ENCODE results near the gene SHISAL1.

Gene SHISAL1

DNA sequence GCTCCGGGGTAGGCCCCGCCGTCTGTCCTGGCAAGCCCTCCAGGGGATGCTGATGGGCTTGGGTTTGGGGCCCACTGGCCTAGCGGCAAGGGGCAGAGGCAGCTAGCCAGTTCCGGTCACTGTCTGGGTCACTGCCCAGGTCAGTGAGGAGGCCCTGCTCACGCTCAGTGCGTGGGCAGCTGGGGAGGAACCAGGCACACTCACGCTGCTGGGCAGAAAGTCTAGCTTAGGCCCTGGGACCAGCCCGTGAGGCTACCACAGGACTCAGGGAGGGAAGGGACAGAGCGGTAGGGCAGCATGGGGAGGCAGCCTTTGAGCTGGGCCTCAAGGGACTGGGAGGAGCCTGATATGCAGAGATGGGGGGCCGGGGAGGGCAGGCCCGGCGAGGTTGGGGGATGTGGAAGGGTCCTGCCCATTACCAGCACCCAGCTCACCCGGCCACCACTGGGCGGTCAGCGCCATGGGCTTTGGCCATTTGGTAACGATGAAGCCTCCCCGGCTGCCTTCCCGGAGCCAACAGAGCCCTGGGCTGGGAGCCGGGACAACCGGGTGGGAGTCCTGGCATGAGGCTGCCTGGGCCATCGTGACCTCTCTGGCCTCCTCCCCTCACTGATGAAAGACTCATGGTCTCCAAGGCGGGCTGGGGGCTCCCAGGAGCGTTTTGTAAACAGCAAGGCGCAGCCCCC lies 14.2 kb downstream of the SHISAL1 start:
- DNase-seq, result no peak

DNA sequence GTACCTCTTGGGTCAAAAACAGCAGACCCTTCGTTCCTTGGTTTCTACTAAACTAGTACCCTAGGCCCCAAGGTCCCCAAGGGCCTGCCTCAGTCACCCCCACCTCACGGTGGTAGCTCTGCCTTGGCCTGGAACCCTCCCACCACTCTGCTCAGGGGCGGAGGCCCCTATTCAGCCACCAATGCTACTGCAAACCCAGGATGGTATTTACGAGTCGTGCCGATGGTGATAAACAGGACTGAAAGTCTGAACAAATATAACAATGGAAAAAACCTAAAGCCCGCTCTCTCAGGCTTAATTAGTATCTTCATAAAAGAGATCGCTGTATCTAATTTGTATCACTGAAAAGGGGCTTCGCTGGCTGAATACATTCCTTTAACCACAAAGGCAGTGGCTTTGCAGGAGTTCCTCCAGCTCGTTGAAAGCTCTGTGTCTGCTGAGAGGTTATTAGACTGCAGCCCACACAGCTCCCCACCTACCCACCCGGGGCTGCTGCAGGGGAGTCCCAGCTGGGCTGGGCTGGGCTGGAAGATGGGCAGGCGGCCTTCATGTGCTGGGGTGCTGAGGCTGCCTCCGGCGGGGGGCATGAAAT lies 15.2 kb downstream of the SHISAL1 start:
- no peak for DNase-seq

DNA sequence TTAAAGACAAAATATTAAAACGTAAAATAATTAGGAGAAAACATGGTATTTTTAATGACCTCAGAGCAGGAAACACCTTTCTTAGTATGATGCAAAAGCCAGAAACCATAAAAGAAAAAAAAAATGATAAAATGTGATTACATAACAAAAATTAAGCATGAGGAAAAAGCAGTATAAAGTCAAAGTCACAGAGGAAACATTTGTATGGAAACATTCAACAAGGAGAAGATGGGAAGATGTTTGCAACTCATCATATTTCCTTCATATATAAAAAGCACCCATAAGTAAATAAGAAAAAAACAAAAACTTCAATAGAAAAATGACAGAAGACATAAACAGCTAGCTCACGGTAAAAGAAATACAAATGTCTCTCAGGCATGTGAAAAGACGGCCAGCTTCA lies 17.3 kb downstream of the SHISAL1 start:
- DNase-seq, result no peak

DNA sequence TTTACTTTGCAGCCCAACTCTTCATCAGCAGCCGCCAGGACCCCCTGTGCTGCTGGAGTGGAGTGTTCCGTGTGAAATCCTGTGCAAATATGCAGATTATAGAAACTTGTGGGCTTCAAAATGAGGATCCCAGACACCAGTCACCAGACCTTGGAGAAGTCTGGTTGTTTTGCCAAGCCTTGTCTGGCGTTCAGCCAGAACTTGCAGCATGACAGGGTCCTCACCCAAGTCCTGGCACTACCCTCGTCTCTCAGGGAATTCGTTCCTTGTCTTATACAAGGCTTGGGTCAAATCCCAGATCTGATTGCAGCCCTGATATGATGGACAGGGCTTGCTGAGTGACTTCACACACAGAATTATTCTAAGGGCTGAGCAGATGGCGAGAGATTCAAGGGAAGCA lies 18.9 kb downstream of the SHISAL1 start:
- DNase-seq, result no peak

DNA sequence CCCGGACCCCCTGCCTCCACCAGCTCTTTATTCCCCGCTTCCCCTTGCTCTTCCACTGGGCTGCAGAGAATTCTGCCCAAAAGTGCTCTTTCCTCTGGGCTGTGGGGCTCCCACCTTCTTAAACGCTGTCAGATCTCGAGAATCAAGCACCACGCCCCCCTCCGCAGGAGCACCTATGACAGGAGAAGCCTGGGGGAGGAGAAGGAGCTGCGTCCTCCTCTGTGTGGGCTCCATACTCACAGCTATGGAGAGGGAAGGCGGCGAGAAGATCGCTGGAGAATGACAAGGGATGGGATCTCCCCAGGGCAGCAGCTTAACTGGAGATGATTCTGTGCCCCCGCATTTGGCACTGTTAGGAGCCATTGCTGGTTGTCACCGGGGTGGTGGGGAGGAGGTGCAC lies 19.7 kb downstream of the SHISAL1 start:
- DNase-seq, result no peak

DNA sequence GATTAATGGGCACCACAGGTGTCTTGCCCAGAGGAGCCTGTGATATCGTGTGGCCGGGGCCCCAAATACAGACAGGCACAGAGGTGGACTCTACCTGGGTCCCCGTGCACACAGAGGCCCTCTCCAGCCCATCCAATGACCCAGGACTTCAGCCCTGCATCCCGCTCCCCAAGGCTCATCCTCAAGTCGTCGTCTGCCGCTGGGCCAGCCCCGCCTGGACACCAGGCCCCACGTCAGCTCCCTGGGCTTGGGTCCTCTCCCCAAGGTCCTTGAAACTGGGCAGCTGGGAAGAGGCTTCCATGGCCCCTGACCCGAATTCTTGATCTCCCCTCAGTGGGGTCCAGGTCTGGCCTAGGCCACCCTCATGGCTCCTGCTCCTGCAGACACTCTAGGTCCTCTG lies 20.2 kb downstream of the SHISAL1 start:
- no peak for DNase-seq

DNA sequence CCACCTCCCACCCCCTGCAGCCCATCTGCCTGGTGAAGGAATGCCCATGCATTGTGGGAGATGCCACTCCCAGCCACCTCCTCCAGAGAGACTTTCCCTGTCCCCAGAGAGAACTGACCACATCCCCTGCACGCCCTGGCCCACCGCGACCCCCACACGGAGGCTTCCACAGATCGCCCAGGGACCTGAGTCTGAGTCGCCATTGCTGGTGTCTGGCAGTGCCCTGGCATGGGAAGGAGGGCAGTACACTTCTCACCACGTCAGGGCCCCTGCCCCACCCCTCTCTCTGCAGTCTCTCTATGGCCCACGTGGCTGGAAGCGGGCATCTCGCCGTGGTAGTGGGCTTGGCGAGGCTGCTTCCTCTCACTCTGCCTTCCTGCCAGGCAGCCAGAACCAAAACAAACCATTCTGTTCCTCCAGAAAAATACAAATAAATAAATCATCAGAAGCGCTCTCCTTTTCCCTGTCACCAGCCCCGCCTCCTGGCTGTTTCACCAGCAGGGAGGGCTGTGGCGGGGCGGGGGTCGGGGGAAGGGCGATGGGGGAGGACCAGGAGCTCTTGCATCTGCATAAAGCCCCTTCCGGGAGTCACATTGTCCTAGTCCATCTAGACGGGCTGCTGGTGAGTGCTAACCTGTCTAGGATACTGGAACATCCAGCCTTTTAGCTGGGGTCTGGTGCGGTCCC lies 20.9 kb downstream of the SHISAL1 start:
- no peak for DNase-seq

DNA sequence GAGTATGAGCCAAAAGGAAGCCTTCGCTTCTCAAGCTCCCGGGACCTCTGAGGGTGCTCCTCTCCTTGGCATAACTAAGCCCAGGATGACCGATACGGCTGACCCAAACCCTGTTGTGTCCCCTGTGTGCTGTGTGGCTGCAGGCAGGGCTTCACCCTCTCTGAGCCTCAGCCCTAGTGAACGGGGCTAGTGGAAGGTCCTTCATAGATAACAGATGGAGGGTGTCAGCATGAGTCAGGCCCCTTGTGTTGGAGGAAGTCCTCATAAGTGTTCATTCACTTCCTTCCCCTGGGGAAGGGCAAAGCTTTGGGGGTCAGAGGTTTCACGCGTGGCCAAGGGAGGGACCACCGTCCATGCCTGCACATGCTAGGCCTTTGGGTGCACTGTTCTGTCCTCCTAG lies 21.5 kb downstream of the SHISAL1 start:
- no peak for DNase-seq

DNA sequence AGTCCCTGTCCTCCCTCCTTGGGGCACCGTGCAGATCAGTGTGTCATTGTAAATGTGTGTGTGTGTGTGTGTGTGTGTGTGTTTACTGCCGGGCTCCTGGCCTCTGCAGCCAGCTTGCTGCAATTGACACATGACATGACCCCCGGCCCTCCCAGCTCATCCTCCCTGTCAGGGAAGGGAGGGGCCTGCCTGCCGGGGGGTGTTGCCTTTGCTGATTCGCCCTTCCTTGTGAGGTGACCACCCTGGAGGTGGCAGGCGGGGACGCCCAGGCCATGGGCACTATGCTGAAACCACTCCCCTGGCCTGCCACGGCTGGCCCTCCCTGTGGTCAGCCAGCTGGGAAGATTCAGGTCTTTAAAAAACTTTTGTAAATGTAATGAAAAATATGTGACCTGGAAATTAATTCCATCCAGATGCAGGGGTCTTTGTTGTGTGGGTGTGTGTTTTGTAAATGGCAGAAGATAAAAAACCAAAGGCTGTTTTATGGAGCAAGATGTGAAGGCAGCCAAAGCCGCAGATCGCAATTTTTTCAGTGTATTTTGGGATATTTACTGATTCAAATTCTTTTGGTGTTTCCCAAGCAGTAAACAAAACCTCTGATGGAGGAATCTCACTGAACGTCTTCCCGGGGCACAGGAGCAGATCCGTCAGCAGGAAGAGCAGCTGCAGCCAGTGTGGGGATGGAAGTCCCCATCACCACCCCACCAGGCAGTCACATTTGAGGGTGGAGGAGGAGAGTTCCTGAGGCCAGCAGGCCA lies 23.2 kb downstream of the SHISAL1 start:
- no peak for DNase-seq

DNA sequence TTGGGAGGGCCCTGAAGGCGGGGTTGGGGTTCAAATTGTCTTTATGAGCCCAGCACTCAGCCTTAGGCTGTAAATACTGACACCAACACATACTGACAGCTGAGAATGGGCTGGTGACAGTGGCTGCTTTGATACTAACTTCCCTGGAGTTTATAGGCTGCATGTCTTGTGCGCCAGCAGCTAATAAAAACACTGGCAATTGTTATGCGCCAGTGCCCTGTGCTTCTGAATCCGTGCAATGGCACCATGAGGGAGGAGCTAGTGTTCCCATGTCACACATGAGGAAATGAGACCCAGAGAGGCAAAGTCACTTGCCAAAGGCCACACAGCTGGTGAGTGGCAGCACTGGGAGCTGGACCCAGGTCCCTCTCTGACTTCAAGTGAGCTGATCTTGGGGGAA lies 23.8 kb downstream of the SHISAL1 start:
- no peak for DNase-seq

DNA sequence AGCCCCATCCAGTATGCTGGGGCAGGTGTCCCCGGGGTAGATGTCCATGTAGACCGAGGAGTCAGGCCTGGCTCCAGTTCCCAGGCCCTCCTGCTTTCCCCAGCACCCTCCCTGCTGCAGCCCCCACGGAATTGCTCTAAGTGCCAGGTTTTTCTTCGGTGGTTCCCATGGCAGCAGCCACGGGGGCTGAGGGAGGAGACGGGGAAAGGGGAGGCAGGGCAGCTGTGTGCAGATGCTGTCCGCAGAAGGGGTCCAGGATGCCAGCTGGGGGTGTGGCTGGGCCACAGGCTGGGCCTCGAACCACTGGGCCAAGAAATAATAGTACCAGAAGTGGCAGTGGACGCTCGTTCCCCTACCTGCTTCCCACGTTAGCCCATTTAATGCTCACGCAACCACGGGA lies 25.0 kb downstream of the SHISAL1 start:
- no peak for DNase-seq

DNA sequence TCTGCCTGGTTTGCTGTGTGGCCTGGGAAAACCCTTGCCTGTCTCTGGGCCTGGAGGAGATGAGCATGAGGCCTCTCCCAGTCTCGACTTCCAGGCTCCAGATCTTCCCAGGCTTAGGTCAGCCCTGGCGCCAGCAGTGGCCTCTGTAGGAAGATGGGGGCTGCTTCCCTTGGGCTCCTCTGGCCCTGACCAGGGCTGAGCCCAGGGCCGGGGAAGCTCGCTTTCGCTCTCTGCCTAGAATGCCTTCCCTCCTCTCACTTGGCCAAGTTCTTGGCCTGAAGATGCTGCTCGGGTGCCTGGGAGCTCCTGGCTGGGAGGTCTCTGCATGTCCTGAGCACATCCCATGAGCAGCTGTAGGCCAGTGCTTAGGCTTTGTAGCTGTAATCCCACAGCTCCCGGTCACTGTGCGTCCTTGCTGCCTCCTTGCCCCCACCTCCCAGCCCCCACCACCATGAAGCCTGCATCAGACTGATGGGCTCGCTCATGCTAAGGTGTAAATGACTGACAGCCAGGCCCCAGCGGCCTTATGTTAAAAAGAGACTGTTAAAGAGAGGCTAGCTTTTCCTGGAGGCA lies 25.5 kb downstream of the SHISAL1 start:
- DNase-seq, result no peak

DNA sequence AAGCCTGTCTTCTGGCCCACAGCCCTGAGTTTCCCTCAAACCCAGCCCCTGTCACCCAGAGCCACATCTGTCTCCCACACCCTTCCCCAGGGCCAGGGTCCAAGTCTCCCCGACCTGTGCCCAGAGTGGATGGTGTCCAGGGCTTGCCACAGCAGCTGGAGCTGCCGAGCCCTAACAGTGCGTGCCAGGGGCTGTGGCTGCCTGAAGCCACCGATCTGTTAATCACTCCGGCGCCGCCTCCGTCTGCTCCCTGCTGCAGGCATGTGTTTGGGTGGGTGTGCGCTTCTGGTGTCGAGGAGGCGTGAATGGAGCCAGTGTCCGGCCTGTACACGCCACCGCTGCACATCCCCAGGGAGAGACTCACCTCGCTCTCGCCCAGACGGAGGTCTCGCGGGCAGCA lies 26.1 kb downstream of the SHISAL1 start:
- DNase-seq, result no peak

DNA sequence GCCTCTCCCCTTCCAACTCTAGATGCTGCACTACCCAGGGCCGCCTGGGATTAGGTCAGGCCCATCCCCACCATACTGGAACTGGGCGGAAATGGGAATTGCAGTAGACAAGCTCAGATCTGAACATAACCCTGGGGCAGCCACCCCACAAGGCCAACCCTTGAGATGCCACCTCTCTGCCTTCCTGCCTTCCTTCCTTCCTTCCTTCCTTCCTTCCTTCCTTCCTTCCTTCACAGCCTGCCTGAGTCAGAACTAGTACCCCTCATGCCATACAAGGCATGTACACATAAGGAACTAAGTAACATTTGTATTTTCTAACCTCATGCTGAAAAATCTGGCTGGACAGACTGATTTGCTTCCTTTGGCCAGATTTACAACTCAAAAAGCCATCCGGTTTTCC lies 28.0 kb downstream of the SHISAL1 start:
- no peak for DNase-seq

DNA sequence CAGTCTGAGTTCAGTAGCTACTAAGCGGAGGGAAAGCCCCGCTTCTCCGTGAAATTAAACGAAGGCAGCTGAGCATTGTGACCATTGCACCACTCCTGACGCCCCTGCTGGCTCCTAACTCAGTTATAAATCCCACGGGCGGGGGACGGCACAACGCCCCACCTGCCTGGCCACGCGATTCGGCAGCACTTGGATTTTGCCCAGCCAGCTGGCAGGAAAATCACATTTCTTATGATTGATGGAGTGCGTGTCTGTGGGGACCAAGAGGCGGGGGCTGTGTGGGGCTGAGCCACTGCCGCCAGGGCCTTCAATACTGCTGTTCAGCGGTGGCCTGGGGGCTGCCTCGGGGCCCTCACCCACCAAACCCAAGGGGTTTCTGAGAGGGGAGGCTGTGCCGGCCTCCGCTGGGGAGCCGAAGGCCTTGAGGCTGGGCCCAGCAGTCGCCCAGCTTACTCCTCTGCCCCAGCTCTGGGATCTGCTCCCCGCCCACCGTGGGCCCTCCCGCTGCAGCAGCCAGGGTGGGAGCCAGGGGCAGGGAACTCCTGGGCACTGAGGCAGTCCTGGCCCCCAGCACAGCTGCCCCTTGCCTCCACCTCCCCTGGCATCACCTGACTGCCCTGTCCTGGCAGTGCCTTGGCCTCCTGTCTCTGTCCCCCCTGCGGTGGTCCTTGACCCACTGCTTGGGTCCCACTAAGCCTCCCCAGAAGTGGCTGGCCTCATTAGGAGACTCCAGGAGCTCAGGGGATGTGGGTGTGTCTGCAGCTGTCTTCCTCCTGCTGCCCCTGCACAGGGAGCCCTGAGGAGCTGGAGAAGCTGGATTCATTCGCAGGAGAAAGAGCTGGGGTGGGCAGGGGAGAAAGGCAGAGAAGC lies 30.7 kb downstream of the SHISAL1 start:
- no peak for DNase-seq

DNA sequence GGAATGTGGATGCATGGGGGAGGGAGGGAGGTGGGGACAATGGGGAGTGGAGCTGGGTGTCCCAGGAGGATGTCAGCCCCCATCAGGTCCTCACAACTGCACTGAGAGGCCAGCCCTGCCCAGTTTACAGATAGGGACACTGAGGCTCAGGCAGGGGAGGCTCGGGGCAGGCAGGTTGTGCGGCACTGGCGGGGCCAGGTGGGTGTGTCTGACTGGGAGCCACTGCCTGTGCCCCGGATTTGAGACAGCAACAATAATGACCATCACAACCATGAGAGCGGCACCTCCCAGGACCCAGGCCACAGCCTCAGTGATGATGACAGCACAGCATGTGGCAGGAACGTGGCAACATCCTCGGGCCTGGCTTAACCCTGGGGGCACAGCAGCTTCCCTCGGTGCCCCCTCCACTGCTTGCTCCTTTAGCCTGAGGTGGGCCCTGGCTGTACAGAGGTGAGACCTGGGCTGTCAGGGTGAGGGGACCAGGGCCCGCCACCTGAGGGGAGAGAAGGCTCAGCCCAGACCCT lies 32.0 kb downstream of the SHISAL1 start:
- DNase-seq, result no peak

DNA sequence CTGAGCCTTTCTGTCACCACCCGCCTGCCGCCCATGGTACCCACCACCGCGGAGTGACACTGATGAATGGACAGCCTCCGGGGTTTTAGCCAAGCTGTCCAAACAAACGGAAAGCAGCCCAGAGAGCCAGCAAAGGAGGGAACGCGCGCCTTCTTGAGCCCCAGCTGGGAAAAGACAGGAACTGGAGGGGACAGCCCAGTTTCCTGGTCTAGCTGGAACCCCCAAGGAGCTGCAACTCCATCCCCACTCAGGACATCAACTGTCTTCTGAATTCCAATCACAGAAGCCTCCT lies 33.7 kb downstream of the SHISAL1 start:
- DNase-seq, result no peak

DNA sequence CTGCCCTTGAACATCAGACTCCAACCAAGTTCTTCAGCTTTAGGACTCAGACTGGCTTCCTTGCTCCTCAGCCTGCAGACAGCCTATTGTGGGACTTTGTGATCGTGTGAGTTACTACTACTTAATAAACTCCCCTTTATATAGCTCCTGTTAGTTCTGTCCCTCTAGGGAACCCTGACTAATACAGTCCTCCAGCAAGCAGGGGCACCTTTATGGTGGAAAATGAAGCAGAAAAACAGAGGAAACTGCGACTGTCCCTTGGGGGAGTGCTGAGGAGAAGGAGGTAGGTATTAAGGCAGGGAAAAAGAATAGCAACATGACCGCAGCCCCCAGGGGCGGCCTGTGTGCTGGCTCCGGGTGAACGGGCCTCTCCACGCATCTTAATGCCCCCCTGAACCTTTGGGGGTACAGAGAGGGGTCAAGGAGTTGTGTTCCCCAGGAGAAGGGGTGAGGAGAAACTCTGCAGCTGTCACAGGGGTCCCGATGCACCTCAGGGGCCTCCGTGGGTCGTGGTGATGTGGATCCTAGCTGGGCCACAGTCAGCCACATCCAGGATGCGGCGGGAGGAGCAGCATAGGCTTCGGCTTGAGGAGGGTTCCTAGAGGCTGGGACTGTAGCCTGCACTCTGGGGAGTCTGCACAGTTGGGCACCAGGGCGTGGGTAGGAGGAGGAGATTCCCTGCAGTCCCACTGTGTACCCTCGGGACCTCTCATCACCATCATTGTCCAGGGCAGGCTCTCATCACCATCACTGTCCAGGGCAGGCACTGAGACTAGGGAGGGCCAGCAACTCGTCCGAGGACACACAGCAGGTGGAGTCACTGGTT lies 34.3 kb downstream of the SHISAL1 start:
- DNase-seq, result no peak

DNA sequence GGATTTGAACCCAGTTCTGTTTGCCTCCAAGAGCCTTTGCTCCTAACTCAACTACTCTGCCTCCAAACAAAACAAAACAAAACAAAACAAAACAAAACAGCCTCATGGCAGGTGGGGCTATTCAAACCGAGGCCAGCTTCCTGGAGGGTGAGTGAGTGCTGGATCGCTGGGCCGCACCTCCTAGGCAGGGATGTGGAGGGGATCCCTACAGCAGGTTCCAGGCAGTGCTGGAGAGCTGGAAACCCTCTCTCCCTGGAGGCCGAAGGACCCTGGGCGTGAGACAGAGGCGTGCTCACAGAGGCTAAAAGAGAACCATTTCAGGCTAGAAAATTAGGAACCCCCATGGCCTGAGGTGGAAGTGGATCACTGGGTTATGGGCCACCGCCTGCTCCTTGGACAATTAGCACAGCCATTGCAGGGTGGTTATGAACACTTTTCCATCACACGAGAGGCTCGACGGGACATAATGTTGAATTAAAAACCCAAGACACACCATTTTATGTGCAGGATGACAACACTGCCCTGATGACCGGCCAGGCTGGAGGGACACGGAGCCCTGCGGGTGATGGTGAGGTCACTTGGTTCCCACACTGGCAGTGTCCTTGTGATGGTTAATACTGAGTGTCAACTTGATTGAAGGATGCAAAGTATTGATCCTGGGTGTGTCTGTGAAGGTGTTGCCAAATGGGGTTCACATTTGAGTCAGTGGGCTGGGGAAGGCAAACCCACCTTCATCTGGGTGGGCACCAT lies 35.2 kb downstream of the SHISAL1 start:
- DNase-seq, result no peak

DNA sequence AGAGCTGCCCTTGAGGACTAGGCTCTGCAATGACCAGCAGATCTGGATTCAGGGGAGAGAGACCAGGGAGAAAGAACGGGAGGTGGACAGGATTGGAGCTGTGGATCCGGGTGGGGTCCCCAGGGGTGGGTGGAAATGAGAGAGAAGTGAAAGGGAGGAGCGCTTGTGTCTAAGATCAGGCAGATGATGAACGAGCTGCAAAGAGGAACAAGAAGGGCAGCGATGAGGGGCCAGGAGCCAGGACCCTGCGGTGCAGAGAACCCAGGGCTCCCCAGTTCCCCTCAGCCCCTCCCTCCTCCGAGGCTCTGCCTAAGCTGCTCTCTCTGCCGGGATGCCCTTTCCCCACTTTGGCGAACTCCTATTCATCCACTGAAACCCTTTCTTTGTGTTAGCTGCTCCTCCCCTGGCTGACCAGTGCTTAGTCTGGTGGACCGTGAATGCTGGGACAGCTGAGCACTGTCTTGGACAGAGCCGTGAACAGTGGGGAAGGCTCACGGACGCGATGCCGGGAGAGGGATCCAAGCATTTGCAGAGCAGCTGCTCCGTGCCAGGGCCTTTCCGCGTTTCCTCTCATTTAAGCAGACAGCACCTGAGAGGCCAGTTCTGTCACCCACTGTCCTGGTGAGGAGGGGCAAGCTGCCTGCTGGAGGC lies 35.9 kb downstream of the SHISAL1 start:
- no peak for DNase-seq
